GM15510 (cell line): ENCODE results near the gene ENTPD1.
A peak's percentile ranks its signal among the peaks of the same experiment; 100 is the strongest.

Experiments used
- POLR2A ChIP-seq: IDR thresholded peaks from 3 replicates; pipeline ENCODE4 v1.6.1; 2011; ENCODE audit warnings: borderline replicate concordance; ENCODE audit not compliant: insufficient read length; ENCODE audit errors: extremely low read depth

The ENTPD1 gene

DNA sequence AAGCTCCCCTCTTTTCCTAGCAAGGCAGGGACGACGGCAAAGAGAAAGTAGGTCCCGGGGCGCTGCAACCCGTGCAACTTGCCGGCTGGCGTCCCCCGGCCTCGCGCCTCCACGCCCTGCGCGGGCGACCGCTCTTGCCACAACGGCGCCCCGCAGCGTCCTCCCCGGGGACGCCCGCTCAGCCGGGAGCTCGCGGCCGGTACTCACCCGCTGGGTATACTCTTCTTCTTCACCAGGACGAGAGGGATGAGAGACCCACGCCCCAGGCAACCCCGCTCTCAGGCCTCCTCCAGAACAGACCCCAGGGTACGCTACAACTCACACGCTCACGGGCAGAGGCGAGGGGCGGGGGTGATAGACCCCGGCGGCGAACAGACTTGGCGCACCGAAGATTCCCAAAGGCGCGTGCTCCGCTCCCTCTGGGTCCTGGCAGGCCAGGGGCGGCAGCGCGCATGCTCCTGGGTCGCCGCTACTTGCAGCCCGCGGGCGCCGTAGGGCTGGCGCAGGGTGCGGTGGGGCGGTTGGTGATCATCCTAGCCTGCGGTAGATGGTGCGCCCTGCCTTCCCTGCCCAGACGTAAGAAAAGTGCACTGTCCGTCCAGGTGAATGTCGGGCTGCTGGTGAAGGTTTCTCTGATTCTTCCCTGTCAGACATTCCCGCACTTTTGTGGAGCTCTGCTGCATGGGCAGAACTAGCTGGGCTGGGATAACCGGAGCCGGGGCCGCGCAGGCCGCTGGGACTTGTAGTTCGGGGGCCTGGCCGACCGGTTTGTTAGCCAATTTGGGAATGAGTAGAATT lies 151.7 kb downstream of the ENTPD1 start, which contains the start of gene CC2D2B:
CC2D2B (plus strand) TSS at position 520 of the 798 bp plus-strand sequence. CDS start 3,349 bp downstream, outside the sequence.
- TF ChIP-seq POLR2A, result peak; percentile 73

DNA sequence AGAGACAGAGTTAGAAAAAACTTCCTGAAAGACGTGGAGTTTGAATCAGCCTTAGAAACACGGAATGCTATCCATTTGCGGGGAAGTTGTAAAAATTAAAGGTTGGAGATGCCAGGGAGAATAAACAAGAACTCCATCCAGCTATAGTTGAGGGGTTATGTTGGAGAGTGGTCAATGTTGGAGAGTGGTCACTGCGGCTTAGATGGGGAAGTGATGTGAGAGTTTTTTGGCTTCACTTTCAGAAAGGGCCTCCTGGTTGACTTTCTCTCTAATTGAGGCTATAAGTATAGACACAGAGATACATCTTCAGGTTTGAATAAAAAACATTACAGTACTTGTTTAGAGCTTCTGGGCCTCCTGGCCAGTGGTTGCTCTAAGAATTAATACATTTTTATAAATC lies 152.5 kb downstream of the ENTPD1 start:
- TF ChIP-seq POLR2A, result no peak

DNA sequence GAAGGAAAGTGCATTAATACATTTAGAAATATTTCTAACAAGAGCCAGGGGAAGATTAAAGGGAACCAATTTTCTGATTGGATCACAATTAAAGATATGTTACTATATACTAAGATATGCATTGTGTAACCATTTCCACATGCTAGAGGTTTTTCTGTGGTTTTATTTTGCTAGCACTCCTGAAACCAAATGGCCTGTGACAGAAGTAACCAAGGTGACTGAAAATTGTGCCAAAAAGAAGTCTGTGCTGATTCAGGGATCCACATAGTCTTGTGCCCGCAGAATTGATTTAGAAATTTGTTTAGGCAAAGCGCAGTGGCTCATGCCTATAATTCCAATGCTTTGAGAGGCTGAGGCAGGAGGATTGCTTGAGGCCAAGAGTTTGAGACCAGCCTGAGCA lies 153.6 kb downstream of the ENTPD1 start:
- TF ChIP-seq POLR2A, result no peak
